Raji (cell line): ENCODE data around the gene MYO18B.

Experiments
- POLR2A ChIP-seq: IDR thresholded peaks from 2 replicates; pipeline ENCODE4 v1.6.1; 2011; ENCODE audit warnings: low read depth, low read length, control low read depth; ENCODE audit not compliant: insufficient read depth

The MYO18B gene

DNA sequence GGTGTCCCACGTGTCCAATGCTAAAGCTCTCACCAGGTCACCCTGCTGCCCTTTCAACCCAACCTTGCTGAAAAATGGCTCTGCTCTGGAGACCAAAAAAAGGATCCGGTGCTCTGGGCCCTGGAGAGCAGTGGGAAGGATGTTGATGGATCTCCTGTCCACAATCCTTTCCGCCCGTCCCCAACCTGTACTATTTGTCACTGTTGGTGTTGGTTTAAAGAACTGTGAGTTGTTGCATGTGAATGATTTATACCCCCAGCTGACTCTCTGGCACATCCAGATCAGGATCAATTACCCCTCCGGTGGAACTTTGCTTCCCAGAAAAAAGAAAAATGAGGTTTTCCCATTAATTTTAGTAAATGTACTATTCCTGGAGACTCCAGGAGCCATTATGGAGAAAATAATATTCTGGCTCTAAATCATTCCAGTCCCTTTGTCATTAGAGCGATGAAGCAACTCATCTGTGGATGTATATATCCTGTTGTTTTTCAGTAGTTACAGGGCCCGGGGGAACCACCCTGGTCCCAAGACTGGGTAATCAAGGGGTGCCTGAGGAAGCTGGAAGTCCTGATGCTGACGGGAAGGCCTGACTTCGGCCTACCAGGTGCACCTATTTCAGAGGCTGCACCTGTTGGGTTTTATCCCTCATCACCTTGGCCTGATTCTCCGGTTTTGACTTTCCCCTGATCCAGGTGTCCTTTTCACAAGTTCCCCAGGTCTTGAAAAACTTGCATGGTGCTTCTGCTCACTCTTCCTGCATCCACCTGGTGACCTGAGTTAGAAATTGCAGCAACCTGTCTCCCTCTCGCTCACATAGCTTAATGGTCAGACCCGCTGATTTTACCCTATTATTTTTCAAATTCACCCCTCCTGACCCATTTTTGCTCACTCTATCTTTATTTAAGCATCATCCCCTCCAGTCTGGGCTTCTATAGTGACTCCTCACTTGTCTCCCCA, 218.1 kb downstream of the MYO18B start:
- no peak for TF ChIP-seq POLR2A

DNA sequence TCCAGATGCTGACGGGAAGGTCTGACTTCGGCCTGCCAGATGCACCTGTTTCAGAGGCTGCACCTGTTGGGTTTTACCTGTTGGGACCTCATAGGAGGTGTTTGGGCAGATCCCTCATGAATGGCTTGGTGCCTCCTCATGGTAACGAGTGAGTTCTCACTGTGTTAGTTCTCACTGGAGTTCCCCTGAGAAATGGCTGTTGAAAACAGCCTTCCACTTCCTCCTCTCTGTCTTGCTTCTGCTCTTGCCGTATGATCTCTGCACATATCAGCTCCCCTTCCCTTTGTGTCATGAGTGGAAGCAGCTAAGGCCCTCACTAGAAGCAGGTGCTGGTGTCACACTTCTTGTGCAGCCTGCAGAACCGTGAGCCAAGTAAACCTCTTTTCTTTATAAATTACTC, 219.7 kb downstream of the MYO18B start:
- TF ChIP-seq POLR2A = no peak

DNA sequence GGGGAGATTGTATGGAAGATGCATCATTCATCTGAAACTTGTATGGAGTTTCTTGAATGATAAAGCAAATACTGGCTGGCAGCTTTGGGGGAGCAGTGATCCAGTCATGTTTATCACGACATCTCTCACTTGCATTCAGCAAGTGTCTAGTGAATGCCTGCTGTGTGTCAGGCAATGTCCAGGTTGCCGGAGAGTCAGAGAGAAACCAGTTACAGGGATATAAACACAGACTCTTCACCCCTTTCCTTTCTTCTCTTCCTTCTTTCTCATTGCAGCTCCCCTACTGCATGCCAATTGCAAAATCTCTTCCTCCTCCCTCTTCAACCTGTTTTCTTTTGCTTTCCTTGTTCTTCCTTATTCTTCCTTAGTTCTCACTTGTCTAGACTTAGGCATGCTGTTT, 220.7 kb downstream of the MYO18B start:
- TF ChIP-seq POLR2A = no peak

DNA sequence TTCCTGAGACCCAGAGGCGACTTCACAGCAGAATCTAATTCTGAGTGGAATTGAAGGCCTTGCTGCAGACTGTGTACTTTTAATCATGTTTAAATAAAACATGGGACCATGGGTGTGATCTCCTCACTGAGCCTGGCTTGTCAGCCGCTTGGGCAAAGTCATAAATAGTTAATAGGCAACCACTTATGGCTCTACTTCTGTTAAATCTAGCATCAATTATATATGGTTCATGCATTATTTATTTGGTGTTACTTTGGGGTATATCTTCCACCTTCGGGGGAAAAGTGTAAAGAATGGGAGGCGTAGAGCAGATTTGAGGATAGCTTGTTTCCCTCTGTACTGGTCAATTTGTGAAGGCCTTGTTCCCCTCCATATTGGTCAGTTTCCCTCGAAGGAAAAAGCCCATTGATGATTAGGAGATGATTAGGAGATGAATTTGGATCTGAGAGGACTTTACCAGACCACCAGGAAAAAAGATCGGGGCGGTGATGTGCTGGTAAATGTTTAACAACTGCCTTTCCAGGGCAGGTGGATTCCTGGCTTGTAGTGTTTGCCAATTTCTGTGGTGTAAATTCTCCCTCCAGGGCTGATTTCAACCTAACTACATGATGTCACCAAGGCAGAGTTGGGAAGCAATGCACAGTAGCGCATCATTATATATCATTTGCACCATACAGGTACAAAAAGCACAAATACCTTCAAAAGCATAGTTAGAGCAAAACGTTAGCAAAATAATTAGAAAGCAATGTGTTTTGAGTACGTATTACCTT, 223.2 kb downstream of the MYO18B start:
- TF ChIP-seq POLR2A = no peak

DNA sequence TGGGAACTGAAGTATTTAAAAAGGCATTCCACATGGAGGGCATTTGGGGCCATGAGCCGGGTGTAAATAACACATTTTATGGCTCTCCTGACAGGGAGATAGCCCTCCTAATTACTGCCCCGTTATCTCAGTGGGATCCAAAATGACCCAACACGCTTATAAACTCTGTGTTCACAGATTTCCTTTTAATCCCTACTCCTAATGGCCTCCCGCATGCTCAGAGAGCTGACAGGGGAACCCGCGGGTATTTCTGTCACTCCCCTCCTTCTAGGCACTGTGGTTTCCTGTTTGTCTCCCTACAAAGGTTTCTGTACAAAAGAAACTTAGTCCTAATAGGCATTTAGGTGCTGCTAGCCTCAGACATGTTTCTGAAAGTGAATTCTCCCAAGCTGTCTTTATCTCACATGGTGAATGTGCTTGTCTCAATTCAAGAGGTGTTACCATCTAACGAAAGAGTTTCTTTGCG, 224.5 kb downstream of the MYO18B start:
- no peak for TF ChIP-seq POLR2A

DNA sequence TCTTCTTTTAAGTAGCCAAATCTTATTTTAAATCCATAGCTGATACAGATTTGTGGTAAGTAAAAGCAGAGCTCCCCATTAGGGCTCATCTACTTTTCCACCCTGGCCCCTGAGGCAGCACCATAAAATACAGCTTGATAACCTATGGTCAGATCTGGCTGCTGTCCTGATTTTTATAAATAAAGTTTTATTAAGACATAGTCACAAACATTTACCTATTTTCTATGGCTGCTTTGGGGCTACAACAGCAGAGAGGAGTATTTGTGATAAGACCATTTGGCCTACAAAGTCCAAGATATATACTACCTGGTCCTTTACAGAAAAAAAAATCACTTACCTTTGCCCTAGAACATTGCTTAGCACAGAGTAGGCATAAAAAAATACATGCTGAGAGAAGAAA, 227.3 kb downstream of the MYO18B start:
- TF ChIP-seq POLR2A = no peak

DNA sequence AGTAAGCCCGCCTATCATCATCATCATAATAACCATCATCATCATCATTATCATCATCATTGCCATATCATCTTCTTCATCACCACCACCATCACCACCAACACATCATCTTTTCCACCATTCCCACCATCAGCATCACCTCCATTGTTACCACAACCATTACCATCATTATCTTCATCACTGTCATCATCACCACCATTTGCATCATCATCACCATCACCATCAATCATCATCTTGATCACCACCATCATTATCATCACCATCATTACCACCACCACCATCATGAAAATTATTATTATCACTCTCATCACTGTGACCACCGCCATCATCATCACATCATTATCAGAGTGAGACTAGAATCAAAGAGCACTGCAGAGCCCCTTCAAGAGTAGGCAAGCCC, 227.9 kb downstream of the MYO18B start:
- no peak for TF ChIP-seq POLR2A

DNA sequence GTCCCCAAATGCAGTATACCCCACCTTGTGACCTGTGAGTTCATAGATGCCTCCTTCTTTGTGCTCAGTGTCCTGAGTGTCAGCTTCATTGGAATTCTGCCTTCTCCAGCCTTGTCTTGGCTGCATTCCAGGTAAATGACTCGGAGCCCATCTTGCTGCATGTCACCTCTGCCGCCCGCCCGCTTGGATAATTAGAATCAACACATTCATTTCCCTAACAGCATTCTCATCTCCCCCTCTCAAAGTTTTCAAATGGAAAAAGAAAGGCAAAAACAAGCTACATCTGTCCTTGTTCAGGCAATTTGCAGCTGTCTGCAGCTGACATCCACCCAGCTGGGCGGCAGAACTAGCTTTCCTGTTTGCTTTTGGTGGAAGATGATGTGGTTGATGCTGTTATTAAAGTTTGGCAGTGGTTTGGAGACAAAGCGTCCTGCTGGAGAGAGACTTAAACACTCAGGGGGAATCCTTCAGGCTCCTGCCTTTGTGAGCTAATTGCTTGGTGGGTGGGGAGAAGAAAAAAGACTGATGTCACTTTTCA, 228.5 kb downstream of the MYO18B start:
- no peak for TF ChIP-seq POLR2A

DNA sequence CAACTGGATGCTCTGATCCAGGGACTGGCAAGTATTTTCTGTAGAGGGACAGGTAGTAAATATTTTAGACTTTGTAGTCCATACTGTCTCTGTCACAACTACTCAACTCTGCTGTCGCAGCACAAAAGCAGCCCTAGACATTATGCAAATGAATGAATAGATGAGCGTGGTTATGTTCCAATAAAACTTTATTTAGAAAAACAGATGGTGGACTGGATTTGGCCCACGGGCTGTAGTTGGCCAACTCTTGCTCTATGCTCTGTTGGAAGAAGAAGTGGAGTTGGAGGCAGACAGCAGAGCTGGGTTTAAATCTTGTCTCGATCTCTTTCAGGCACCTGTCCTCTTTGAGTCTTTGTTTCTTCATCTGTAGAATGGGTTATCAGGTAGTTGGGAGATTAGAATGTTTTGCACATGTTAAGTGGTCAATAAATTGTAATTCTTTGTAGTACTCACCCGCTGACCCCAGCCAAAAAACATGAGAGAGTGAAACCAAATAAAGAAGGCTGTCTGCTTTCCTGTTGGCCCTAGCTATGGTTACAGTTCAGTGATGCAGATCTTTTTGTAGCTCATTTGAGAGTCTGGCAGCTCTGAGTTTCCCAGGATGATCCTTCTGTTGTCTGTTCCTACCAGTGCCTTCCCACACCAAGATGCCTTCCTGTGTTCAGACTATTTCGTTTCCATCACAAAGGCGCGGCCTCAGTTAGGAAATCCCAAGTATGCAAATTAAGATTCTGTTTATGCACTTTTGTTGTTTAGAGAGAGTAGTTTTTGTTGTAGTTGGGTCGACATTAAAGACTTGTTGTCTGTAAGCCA, 229.2 kb downstream of the MYO18B start:
- TF ChIP-seq POLR2A = no peak

DNA sequence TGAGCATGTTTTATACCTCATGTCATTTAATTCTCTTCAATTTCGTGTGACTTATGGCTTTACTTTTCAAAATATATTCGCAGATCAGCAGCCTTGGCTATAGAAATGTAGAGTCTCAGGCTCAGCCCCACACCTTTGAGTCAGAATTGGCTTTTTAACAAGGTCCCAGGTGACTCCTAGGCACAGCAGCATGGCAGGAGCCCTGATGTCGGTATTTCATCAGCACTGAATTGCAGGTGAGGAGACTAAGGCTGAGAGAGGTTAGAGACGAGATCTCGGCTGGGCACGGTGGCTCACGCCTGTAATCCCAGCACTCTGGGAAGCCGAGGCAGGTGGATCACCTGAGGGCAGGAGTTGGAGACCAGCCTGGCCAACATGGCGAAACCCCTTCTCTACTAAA, 230.4 kb downstream of the MYO18B start:
- TF ChIP-seq POLR2A = no peak

DNA sequence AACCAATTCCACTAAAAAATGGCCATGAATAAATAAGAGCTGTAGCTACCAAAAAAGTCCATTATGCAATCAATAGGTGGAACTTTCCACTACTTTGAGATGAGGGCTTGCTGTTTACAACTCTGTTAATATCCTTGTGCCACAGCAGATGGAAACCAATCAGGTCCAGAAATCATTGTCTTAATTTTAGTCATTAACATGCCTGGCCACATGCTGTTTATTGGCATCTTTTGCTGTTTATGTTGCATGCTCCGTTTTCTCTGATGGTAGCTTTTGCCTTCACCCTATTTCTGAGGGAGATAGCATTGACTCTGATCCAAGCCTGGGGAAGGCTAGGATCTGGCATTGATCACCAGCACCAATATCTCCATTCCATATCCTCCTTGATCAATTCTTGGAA, 234.4 kb downstream of the MYO18B start:
- no peak for TF ChIP-seq POLR2A

DNA sequence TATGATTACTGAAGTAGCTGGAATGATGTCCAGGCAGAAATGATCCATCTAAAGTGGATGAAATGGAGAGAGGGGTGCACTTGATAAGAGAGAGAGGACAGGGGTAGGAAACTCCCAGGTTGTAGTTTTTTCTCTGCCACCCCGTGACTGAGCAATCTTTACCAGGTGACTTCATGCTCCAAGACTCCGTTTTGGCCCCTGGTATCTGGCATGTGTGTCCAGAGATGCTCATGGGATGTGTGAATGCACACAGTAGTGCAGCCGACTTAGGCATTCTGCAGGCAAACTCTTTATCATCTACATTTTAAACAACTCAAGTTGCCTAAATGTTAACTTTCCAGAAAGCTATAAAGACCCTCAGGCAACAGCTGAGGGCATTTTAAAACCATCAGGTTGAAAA, 238.0 kb downstream of the MYO18B start:
- TF ChIP-seq POLR2A = no peak

DNA sequence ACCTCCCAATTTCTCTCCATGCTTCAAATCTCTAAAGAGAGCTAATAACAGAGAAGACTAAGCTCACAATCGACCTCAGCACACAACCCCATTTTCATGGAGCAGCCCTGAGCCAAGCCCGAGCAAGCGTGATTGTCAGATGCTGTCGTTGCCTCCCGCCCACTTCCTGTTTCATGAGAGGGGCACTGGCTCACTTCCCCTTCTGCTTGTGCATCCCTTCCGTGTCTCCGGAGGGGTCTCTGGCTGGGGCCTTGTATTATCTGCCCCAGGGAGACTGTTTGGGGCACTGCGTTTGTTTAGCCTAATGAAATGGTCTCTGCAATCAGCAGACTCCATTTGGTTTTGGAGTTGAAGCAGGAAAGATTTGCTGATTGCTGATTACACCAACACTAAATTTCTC, 246.0 kb downstream of the MYO18B start:
- no peak for TF ChIP-seq POLR2A

DNA sequence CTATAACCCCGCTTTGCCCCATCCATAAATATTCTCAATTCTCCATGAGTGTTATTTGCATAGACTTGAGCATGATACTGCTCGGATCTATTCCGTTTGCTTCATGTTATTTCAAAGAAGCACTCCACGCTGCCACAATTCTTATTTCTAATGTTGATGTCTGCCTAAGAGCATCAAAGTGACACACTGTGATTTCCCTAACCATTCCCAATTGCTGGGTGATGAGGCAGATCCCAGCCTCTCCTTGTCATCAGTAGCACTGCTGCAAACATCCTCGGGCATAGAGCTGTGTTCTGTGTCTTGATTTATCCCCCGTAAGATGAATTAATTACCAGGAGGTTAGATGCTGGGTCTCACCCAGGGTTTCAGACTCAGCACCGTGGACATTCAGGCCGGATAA, 249.0 kb downstream of the MYO18B start:
- no peak for TF ChIP-seq POLR2A

DNA sequence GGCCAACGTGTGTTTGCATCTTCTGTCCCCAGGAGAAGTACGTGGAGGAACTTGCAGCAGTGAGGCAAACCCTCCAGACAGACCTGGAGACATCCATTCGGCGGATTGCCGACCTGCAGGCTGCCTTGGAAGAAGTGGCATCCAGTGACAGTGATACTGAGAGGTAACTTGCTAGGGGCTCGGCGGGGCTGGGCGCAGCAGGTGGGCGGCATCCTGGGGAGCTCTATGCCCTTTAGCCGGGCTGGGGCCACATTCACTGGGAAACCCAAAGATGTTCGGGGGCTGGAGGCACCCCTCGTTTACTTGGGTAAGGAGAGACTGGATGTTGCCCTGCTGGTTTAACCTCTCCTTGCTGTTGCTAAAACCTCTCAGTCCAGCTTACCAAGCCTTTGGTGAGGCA, 250.3 kb downstream of the MYO18B start:
- no peak for TF ChIP-seq POLR2A
